D721Med (cell line): Measurements from ENCODE around the gene COMMD7.

Source experiments
- DNase-seq: peaks from one replicate; pipeline ENCODE4 v3.0.0; 2011; ENCODE audit warnings: low spot score; ENCODE audit not compliant: insufficient read length
- FAIRE-seq: peaks from 2 replicates; lab custom pipeline; 2011; peaks lifted over from hg19 to GRCh38; lab: Jason Lieb, UNC
- CTCF ChIP-seq: IDR thresholded peaks from 2 replicates; pipeline ENCODE4 v1.5.1; 2012; ENCODE audit warnings: mild to moderate bottlenecking, control low read depth; ENCODE audit not compliant: insufficient read depth; ENCODE audit errors: missing control alignments

COMMD7 gene

GRCh38 chr20:32664678-32665159 lies 78.5 kb downstream of the COMMD7 start:
- DNase-seq (no peak), FAIRE-seq (no peak)
- TF ChIP-seq CTCF: no peak

DNA sequence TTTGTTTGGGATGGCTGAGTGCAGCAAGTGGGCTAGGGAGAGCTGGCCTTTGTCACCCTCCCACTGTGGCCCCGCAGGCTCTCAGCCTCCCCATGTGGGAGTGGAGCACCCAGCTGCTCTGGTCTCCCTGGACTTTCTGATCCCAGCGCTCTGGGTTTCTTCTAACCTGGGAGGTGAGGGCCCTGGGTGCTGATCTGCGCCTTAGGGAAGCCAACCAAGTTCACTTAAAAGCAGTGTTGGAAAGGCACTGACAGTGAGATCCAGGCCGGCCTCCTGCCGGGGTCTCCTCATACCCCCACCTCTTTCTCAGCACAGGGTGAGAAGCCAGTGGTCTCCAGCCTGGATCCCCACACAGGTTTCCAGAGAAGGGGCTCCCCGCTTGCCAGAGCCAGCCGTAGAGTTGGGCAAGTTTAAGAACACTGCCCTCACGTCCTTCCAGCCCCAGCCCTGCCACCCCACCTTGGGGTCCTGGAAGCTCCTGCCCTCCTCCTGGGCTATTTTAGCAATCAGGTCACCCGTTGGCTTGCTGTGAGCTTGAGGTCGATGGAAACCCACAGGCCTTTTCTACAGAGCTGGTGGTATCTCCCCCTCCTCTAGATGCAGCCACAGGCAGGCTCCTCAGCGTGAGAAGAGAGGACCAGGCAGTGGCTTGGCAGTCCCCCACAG lies 79.1 kb downstream of the COMMD7 start:
- TF ChIP-seq CTCF: no peak
- FAIRE-seq (no peak), DNase-seq (no peak)

DNA sequence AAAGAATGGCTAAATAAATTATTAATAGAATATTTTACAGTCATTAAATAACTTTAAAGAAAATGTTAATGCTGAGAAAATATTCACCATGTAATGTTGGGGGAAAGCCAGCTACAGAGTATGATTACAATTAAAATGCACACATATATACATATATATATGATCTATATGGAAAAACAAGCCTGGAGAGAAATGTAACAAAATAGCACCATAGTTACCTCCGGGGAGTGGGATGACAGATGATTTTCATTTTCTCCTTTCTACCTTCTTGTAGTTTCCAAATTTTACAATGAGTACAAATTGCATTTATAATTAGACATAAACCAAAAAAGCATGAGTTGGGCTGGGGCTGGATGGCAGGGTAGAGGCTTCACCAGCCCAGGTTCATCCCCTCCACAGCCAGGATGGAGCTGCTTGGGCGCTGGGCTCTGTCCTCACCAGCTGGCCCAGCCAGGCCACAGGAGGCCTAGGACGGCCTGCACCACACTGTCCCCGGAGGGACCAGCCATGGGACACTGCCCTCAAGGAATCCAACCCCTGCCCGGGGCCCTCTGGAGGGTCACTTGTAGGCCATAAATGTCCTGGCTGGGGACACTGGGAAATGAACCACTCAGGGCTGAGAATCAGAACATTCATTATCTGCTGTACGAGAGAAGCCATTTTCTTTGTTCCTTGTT lies 79.8 kb downstream of the COMMD7 start:
- TF ChIP-seq CTCF: no peak
- DNase-seq (no peak), FAIRE-seq (no peak)

GRCh38 chr20:32661820-32662528 lies 81.3 kb downstream of the COMMD7 start:
- DNase-seq (no peak), FAIRE-seq (no peak)
- no peak for TF ChIP-seq CTCF

DNA sequence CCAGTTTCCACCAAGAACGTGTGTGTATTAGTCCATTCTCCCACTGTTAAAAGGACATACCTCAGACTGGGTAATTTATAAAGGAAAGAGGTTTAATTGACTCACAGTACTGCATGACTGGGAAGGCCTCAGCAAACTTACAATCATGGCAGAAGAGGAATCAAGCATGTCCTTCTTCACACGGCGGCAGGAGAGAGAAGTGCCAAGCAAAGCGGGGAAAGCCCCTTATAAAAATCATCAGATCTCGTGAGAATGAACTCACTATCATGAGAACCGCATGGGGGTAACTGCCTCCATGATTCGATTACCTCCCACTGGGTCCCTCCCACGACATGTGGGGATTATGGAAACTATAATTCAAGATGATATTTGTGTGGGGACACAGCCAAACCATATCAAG lies 82.6 kb downstream of the COMMD7 start:
- TF ChIP-seq CTCF: no peak

GRCh38 chr20:32656827-32657226 lies 86.4 kb downstream of the COMMD7 start:
- DNase-seq (no peak), FAIRE-seq (no peak)
- TF ChIP-seq CTCF: no peak

More for the DNA sequence above, 82.6 kb downstream of the COMMD7 start:
- FAIRE-seq: no peak
- DNase-seq: no peak
